GM12878 (cell line): Measurements from ENCODE around the gene SHLD3. TPM values are rescaled to one million over a fixed set of nuclear protein-coding genes. Genes with fewer than 3 reads are reported as not detected.

Experiments used
- ATAC-seq: fragments of 200-7000 bp; cut with Tn5 transposase; 3 replicates; pipeline ENCODE4 v1.9.1; 2020; ENCODE audit warnings: mild to moderate bottlenecking, moderate library complexity
- Bru-seq: library from RNA; stranded (reverse); fragments of 400-500 nt; gene quantifications from one replicate; lab custom pipeline; 2021; lab: Mats Ljungman, UMichigan
- BruChase-seq, 2 experiments: library from RNA; stranded (reverse); fragments of 400-500 nt; gene quantifications; one replicate each; lab custom pipeline; 2021; lab: Mats Ljungman, UMichigan
- BruUV-seq: library from RNA; stranded (reverse); fragments of 400-500 nt; replicated peaks from 2 replicates; lab custom pipeline; 2021; lab: Mats Ljungman, UMichigan
- CTCF ChIA-PET: fragments of 300-600 bp; sonication (Branson Sonifier 250); formaldehyde crosslinking; extraction: SDS; loops from one replicate; lab custom pipeline; 2021; ENCODE audit warnings: inconsistent platforms; lab: Yijun Ruan, JAX
- POLR2A ChIA-PET: fragments of 350-600 bp; formaldehyde crosslinking; extraction: SDS; loops from one replicate; lab custom pipeline; 2021; ENCODE audit warnings: inconsistent platforms; lab: Charles Lee
- RAD21 ChIA-PET: fragments of 300-600 bp; sonication (Branson Sonifier 250); formaldehyde crosslinking; loops from one replicate; lab custom pipeline; 2023; ENCODE audit warnings: antibody characterized with exemption; ENCODE audit not compliant: unreplicated experiment; lab: Charles Lee
- SMC1A ChIA-PET: fragments of 300-600 bp; sonication (Branson Sonifier 250); formaldehyde crosslinking; loops from one replicate; lab custom pipeline; 2023; ENCODE audit not compliant: unreplicated experiment, uncharacterized antibody; lab: Charles Lee
- DNase-seq: peaks from one replicate; pipeline ENCODE4 v3.0.0-alpha.2; 2011; ENCODE audit warnings: low read depth, low spot score
- FAIRE-seq: peaks from 3 replicates; lab custom pipeline; 2011; peaks lifted over from hg19 to GRCh38; lab: Jason Lieb, UNC
- H2AFZ ChIP-seq: 2 replicates; pipeline ENCODE4 v1.6.0; 2011; ENCODE audit warnings: low read depth, low read length, control low read depth; ENCODE audit not compliant: control insufficient read depth
- H3K27ac ChIP-seq: 2 replicates; pipeline ENCODE4 v1.5.1; 2011; ENCODE audit warnings: control low read depth; ENCODE audit not compliant: control insufficient read depth, insufficient read depth
- H3K27me3 ChIP-seq, 2 experiments: replicated peaks in 1 of 2; 2 replicates each; pipeline versions ENCODE4 v1.6.0 to v1.6.1; 2011; ENCODE audit warnings: low read length in 1 of 2; ENCODE audit not compliant: control insufficient read depth in 2 of 2, insufficient read depth in 2 of 2
- H3K36me3 ChIP-seq, 2 experiments: 2 replicates each; pipeline ENCODE4 v1.5.1; 2011; ENCODE audit warnings: low read length in 1 of 2; ENCODE audit not compliant: control insufficient read depth in 2 of 2, insufficient read depth in 2 of 2
- H3K4me1 ChIP-seq: 2 replicates; pipeline ENCODE4 v1.6.1; 2011; ENCODE audit warnings: mild to moderate bottlenecking, low read length, moderate library complexity, mixed read lengths; ENCODE audit not compliant: control insufficient read depth, insufficient read depth
- H3K4me2 ChIP-seq: 2 replicates; pipeline ENCODE4 v1.6.0; 2011; ENCODE audit warnings: control low read depth; ENCODE audit not compliant: control insufficient read depth, insufficient read depth
- H3K4me3 ChIP-seq: fragments of 200-600 bp; sonication (generic); 2 replicates; pipeline ENCODE4 v1.5.1; 2016
- H3K79me2 ChIP-seq: 2 replicates; pipeline ENCODE4 v1.6.0; 2011; ENCODE audit warnings: low read length; ENCODE audit not compliant: control insufficient read depth, insufficient read depth
- H3K9ac ChIP-seq: 2 replicates; pipeline ENCODE4 v1.8.0; 2011; ENCODE audit warnings: low read length, control low read depth, mixed read lengths; ENCODE audit not compliant: control insufficient read depth, insufficient read depth
- H3K9me3 ChIP-seq: replicated peaks from 3 replicates; pipeline ENCODE4 v1.5.1; 2011; ENCODE audit warnings: mild to moderate bottlenecking, low read length; ENCODE audit not compliant: control insufficient read depth, insufficient read depth
- H4K20me1 ChIP-seq: 2 replicates; pipeline ENCODE4 v1.6.0; 2011; ENCODE audit not compliant: control insufficient read depth, insufficient read depth
- ATF7 ChIP-seq: fragments of 450-650 bp; IDR thresholded peaks from 2 replicates; pipeline ENCODE4 v1.6.1; 2016; ENCODE audit warnings: low read depth, mild to moderate bottlenecking
- BCL3 ChIP-seq: IDR thresholded peaks from 2 replicates; pipeline ENCODE4 v1.6.1; 2011; ENCODE audit warnings: borderline replicate concordance, low read depth, mild to moderate bottlenecking, moderate library complexity, low read length; ENCODE audit not compliant: insufficient read depth, poor library complexity, severe bottlenecking
- CHD2 ChIP-seq: IDR thresholded peaks from 2 replicates; pipeline ENCODE4 v1.6.1; 2011; ENCODE audit warnings: low read depth, low read length, improper control_type of control experiment, borderline replicate concordance
- E2F4 ChIP-seq: IDR thresholded peaks from 2 replicates; pipeline ENCODE4 v1.6.1; 2012; ENCODE audit warnings: low read depth, low read length, improper control_type of control experiment
- EZH2 ChIP-seq: IDR thresholded peaks from 2 replicates; pipeline ENCODE4 v1.6.1; 2012; ENCODE audit warnings: low read depth, mild to moderate bottlenecking, control low read depth, inconsistent platforms, low read length, borderline replicate concordance; ENCODE audit not compliant: control insufficient read depth
- MYB ChIP-seq: fragments of 150-350 bp; IDR thresholded peaks from 2 replicates; pipeline ENCODE4 v1.6.1; 2014; ENCODE audit warnings: mild to moderate bottlenecking, low read depth, low read length, borderline replicate concordance
- NFIC ChIP-seq: IDR thresholded peaks from 2 replicates; pipeline ENCODE4 v1.6.1; 2012; ENCODE audit warnings: low read depth, mild to moderate bottlenecking, inconsistent platforms, low read length, moderate library complexity
- NRF1 ChIP-seq: conservative IDR thresholded peaks from 2 replicates; pipeline ENCODE4 v1.6.1; 2011; ENCODE audit warnings: mild to moderate bottlenecking, low read depth, low read length, improper control_type of control experiment
- POLR2A ChIP-seq: IDR thresholded peaks from 2 replicates; pipeline ENCODE4 v1.6.1; 2011; ENCODE audit warnings: low read depth, mild to moderate bottlenecking, low read length
- SIX5 ChIP-seq: IDR thresholded peaks from 2 replicates; pipeline ENCODE4 v1.6.1; 2011; ENCODE audit warnings: mild to moderate bottlenecking, low read depth, low read length, moderate library complexity; ENCODE audit not compliant: severe bottlenecking
- SMARCA5 ChIP-seq: fragments of 450-650 bp; IDR thresholded peaks from 2 replicates; pipeline ENCODE4 v1.6.1; 2017; ENCODE audit warnings: mild to moderate bottlenecking
- USF1 ChIP-seq: IDR thresholded peaks from 2 replicates; pipeline ENCODE4 v1.6.1; 2011; ENCODE audit warnings: borderline replicate concordance, low read depth, mild to moderate bottlenecking, moderate library complexity, mixed read lengths, low read length; ENCODE audit not compliant: insufficient read depth; ENCODE audit errors: extremely low read length
- ZNF207 ChIP-seq: fragments of 450-650 bp; IDR thresholded peaks from 2 replicates; pipeline ENCODE4 v1.6.1; 2014; ENCODE audit warnings: antibody characterized with exemption, mild to moderate bottlenecking, borderline replicate concordance
- WGBS: methylation state at CpG from one replicate; pipeline ENCODE4 v1.1.6; 2016; ENCODE audit warnings: low lambda C conversion rate; ENCODE audit not compliant: insufficient replicate concordance, insufficient coverage; ENCODE audit errors: missing lambda C conversion rate; 5-methylcytosine and 5-hydroxymethylcytosine counted together
- in situ Hi-C: fragments of 300-500 bp; cut with MboI; formaldehyde crosslinking; loops from 9 replicates; pipeline ENCODE4 v1.14.3; 2018; ENCODE audit warnings: mixed read lengths
- intact Hi-C: fragments of 100-400 bp; cut with micrococcal nuclease; formaldehyde crosslinking; loops from one replicate; pipeline ENCODE4 v1.14.2; 2022; ENCODE audit not compliant: unreplicated experiment
- long read RNA-seq, 2 experiments: library from polyadenylated mRNA; unstranded; transcript quantifications; one replicate each; pipeline ENCODE4 v2.0.0, GENCODE V29; 2019 to 2020
- polyA minus RNA-seq, 3 experiments: library from RNA; depleted of rRNA, polyadenylated mRNA; stranded (reverse); fragments of >200 nt; gene quantifications; 2 replicates each; pipeline ENCODE4 v1.2.3, GENCODE V29; 2011
- polyA plus RNA-seq, 11 experiments: library from polyadenylated mRNA; depleted of rRNA in 4 of 11; unstranded in 6 of 11; stranded (reverse) in 5 of 11; fragments of >200 nt; fragmentation: Nextera tagmentation in 4 of 11; fragmentation: Illumina TruSeq in 1 of 11; extraction: Ambion mirVana in 4 of 11; extraction: Trizol in 1 of 11; gene quantifications; 1 replicate in 1 of 11; 2 replicates in 10 of 11; pipeline versions ENCODE4 v1.2.1 to v1.2.3, GENCODE V29; 2011 to 2016; ENCODE audit warnings: inconsistent platforms in 2 of 11, missing spikeins in 2 of 11, low read depth in 1 of 11
- total RNA-seq, 4 experiments: library from RNA; depleted of rRNA in 3 of 4; stranded (reverse); fragments of >200 nt in 3 of 4; fragmentation: Illumina TruSeq in 1 of 4; extraction: Trizol in 1 of 4; gene quantifications; 2 replicates each; pipeline versions ENCODE4 v1.2.1 to v1.2.3, GENCODE V29; 2013 to 2021

Gene SHLD3
- total RNA-seq (2013; cell fraction: nucleolus; rRNA removed), result 9.6 and 12.1 TPM in 2 replicates
- total RNA-seq (2014; rRNA removed), result 4.0 and 4.6 TPM in 2 replicates
- total RNA-seq (2014; rRNA removed; fragmentation: Illumina TruSeq; extraction: Trizol), result 5.9 and 6.0 TPM in 2 replicates
- 2.8 and 3.1 TPM in 2 replicates for total RNA-seq (2021)
- polyA plus RNA-seq (2011; ENCODE audit: low read depth), result 1.4 TPM
- 5.7 and 9.2 TPM in 2 replicates for polyA plus RNA-seq (2011; rRNA removed)
- 1.8 and 2.0 TPM in 2 replicates for polyA plus RNA-seq (2011; cell fraction: cytosol; rRNA removed)
- 2.8 and 3.4 TPM in 2 replicates for polyA plus RNA-seq (2011; cell fraction: nucleus; rRNA removed)
- polyA plus RNA-seq (2012), result 1.6 and 2.5 TPM in 2 replicates
- polyA plus RNA-seq (2014; fragmentation: Illumina TruSeq; extraction: Trizol), result 6.1 and 8.6 TPM in 2 replicates
- polyA plus RNA-seq (2014; fragmentation: Nextera tagmentation; extraction: Ambion mirVana), result 1 to 10 TPM; 5.7 to 9.2 TPM
- polyA plus RNA-seq (2014; rRNA removed), result 3.2 and 3.7 TPM in 2 replicates
- polyA plus RNA-seq (2016; fragmentation: Nextera tagmentation; extraction: Ambion mirVana), result 1 to 10 TPM; 5.4 to 5.9 TPM
- 2.2 and 4.3 TPM in 2 replicates for polyA minus RNA-seq (2011; rRNA and poly(A)+ RNA removed)
- polyA minus RNA-seq (2011; cell fraction: cytosol; rRNA and poly(A)+ RNA removed), result 0.67 and 1.4 TPM in 2 replicates
- polyA minus RNA-seq (2011; cell fraction: nucleus; rRNA and poly(A)+ RNA removed), result 5.4 and 6.4 TPM in 2 replicates
- Bru-seq, nascent RNA, result percentile 89 among the genes with signal in this experiment
- BruChase-seq, experiment 1, labeled RNA remaining after a 6-hour chase, result percentile 66 among the genes with signal in this experiment
- BruChase-seq, experiment 2, labeled RNA remaining after a 2-hour chase, result percentile 90 among the genes with signal in this experiment
- long read RNA-seq, experiment 1, partial matches to known transcripts, result 0 of 4 reads
- long read RNA-seq, experiment 1, other reads (novel, unspliced or antisense), result 0 of 4 reads
- long read RNA-seq, experiment 2, transcript SHLD3-201 (2 exons, 1,766 nt), result major isoform, 16 of 17 reads
- long read RNA-seq, experiment 2, partial matches to known transcripts, result 0 of 17 reads
- long read RNA-seq, experiment 2, other reads (novel, unspliced or antisense), result 1 of 17 reads

- peak within 1 kb of the TSS; percentile 95 for H3K4me2 ChIP-seq
- H3K27me3 ChIP-seq, result no peaks in the 10 kb centered on the region
- RAD21 ChIA-PET, result interaction anchor here (0.8 to 1.4 kb wide), 3 partner anchors 62 to 528 kb away, joined by 3 to 9 read pairs (median 5); partner anchors contain the start of gene CENPK
- no peaks in the 10 kb centered on the region for H4K20me1 ChIP-seq
- FAIRE-seq (no peak), DNase-seq (peak; percentile 85), ATAC-seq (peak; percentile 84)
- no peaks in the 10 kb centered on the region for H3K4me1 ChIP-seq
- peak within 1 kb of the TSS; percentile 83 for H3K27ac ChIP-seq
- H3K9me3 ChIP-seq, result no peaks in the 10 kb centered on the region
- POLR2A ChIA-PET, result interaction anchor here (1.0 kb wide), 1 partner anchor 17 kb away, joined by 3 read pairs; no protein-coding TSS in a partner anchor
- in situ Hi-C loops, result no loop called here
- peak within 1 kb of the TSS; percentile 94 for H2AFZ ChIP-seq
- peaks cover 0 to 3% of the 10 kb centered on the region in 2 experiments; a peak in 1 of 4 replicates for H3K36me3 ChIP-seq
- SMC1A ChIA-PET, result interaction anchor here (0.7 to 1.2 kb wide), 3 partner anchors 42 to 1350 kb away, joined by 3 read pairs; no protein-coding TSS in a partner anchor
- BruUV-seq, result TSS peak; percentile 88
- peak within 1 kb of the TSS; percentile 88 for H3K4me3 ChIP-seq
- H3K79me2 ChIP-seq, result peaks cover 57% of the 10 kb centered on the region
- 1% methylated on average over 36 of the region's 36 CpGs for WGBS
- H3K9ac ChIP-seq, result peak within 1 kb of the TSS; percentile 91
- CTCF ChIA-PET, result no interaction called here
- intact Hi-C loops, result loop anchor here (2.0 kb wide), 1 partner anchor 302 kb away; the partner anchor contains the start of gene ERBIN
- no peak for TF ChIP-seq EZH2
- no peak for TF ChIP-seq NRF1
- no peak for TF ChIP-seq MYB
- no peak; the same call in 1 of the 2 replicates for TF ChIP-seq CHD2
- TF ChIP-seq BCL3, result no peak
- TF ChIP-seq E2F4, result 0 out of 2 replicates have a peak, but pooled peaks have one; percentile 16
- TF ChIP-seq SMARCA5, result 0 out of 2 replicates have a peak, but pooled peaks have one; percentile 11
- TF ChIP-seq POLR2A, result peak; percentile 60
- TF ChIP-seq NFIC, result peak; percentile 66
- TF ChIP-seq SIX5, result peak; percentile 75
- no peak for TF ChIP-seq USF1
- TF ChIP-seq ZNF207, result 0 out of 2 replicates have a peak, but pooled peaks have one; percentile 15
- TF ChIP-seq ATF7, result peak; percentile 75
Measured at GRCh38 chr5:65624571-65625555, at the start of gene SHLD3, which contains the start of gene TRAPPC13. Gene SHLD3, plus strand, starts transcription at chr5:65625027. Its CDS starts 4,561 bp downstream, at chr5:65629588. Gene TRAPPC13, plus strand, starts transcription at chr5:65625027. Its CDS starts 34 bp downstream, at chr5:65625061.
